SK-N-SH treated with all-trans-retinoic acid at 6 μM for 48 hours (cell line): ENCODE measurements around the gene AAMP.

Experiments used
- ARNTL ChIP-seq: fragments of 450-650 bp; formaldehyde crosslinking; IDR thresholded peaks from 2 replicates; pipeline ENCODE4 v1.5.0; 2020; ENCODE audit warnings: low read depth, mild to moderate bottlenecking, moderate library complexity, borderline replicate concordance
- BACH2 ChIP-seq: fragments of 250-450 bp; sonication (Bioruptor Pico); IDR thresholded peaks from 2 replicates; pipeline ENCODE4 v1.9.0; 2021; ENCODE audit warnings: mild to moderate bottlenecking, borderline replicate concordance
- ISL1 ChIP-seq: fragments of 250-450 bp; sonication (Bioruptor Pico); IDR thresholded peaks from 2 replicates; pipeline ENCODE4 v2.1.2; 2022; ENCODE audit warnings: mild to moderate bottlenecking, moderate library complexity
- OSR1 ChIP-seq: fragments of 250-450 bp; sonication (Bioruptor Pico); IDR thresholded peaks from 2 replicates; pipeline ENCODE4 v1.8.0; 2022; ENCODE audit warnings: moderate library complexity, mild to moderate bottlenecking, inconsistent platforms
- PPARA ChIP-seq: fragments of 250-450 bp; sonication (Bioruptor Pico); IDR thresholded peaks from 2 replicates; pipeline ENCODE4 v1.5.0; 2020; ENCODE audit warnings: mild to moderate bottlenecking, borderline replicate concordance
- TOX ChIP-seq: fragments of 250-450 bp; sonication (Bioruptor Pico); IDR thresholded peaks from 2 replicates; pipeline ENCODE4 v1.8.0; 2021; ENCODE audit warnings: mild to moderate bottlenecking, moderate library complexity, borderline replicate concordance
- ZC3H10 ChIP-seq: fragments of 250-450 bp; sonication (Bioruptor Pico); IDR thresholded peaks from 2 replicates; pipeline ENCODE4 v1.5.1; 2021; ENCODE audit warnings: mild to moderate bottlenecking, moderate library complexity
- ZFP30 ChIP-seq: fragments of 450-650 bp; formaldehyde crosslinking; IDR thresholded peaks from 2 replicates; pipeline ENCODE4 v1.5.0; 2022; ENCODE audit warnings: mild to moderate bottlenecking, moderate library complexity
- ZNF8 ChIP-seq: fragments of 450-650 bp; formaldehyde crosslinking; IDR thresholded peaks from 2 replicates; pipeline ENCODE4 v1.5.0; 2020; ENCODE audit warnings: mild to moderate bottlenecking, moderate library complexity
- TF ChIP-seq, protein P1 (sequence below): fragments of 250-450 bp; sonication (Bioruptor Pico); IDR thresholded peaks from 2 replicates; pipeline ENCODE4 v1.5.1; 2021; ENCODE audit warnings: mild to moderate bottlenecking, moderate library complexity

DNA sequence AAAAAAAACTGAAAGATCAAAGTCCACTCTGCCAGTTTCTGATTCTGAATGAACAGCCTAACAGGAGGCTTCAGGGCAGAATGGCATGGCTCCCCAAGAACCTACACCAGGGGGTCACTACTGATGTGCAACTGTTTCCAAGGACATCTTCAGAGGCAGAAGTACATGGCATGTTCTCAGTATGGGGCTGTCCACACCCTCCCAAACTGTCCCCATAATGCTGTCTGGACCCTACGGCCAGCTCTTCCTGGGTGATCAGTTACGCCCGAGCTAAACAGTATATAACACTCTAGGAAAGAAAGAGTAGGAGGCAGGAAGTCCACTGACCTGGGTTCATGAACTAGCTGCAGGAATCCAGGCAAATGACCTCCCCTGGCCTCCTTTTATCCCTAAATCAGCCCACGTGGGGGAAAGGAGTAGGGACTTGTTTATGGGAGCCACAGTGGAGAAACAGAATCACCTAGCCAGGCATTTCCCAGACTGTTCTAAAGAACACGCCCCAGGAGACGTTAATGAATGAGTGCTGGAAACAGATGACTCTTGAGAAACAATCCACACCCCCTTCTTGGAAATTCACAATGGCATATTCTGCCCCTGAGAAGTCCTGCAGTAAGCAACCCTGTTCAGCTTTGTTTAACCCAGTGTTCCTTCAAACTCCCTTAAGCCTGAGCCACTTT is 19.8 kb upstream of the AAMP start:
- no peak for TF ChIP-seq ZFP30 (CRISPR knock-in tag)
- no peak for TF ChIP-seq ZNF8 (CRISPR knock-in tag)
- no peak for TF ChIP-seq ARNTL (CRISPR knock-in tag)
- no peak for TF ChIP-seq ZC3H10
- no peak for TF ChIP-seq TOX
- TF ChIP-seq, protein P1, sequence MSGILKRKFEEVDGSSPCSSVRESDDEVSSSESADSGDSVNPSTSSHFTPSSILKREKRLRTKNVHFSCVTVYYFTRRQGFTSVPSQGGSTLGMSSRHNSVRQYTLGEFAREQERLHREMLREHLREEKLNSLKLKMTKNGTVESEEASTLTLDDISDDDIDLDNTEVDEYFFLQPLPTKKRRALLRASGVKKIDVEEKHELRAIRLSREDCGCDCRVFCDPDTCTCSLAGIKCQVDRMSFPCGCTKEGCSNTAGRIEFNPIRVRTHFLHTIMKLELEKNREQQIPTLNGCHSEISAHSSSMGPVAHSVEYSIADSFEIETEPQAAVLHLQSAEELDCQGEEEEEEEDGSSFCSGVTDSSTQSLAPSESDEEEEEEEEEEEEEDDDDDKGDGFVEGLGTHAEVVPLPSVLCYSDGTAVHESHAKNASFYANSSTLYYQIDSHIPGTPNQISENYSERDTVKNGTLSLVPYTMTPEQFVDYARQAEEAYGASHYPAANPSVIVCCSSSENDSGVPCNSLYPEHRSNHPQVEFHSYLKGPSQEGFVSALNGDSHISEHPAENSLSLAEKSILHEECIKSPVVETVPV = no peak
- no peak for TF ChIP-seq OSR1
- TF ChIP-seq BACH2 = no peak
- TF ChIP-seq ISL1 = no peak
- TF ChIP-seq PPARA (CRISPR knock-in tag) = no peak
